ENCODE measurements around the gene MAST4.

MAST4 gene

DNA sequence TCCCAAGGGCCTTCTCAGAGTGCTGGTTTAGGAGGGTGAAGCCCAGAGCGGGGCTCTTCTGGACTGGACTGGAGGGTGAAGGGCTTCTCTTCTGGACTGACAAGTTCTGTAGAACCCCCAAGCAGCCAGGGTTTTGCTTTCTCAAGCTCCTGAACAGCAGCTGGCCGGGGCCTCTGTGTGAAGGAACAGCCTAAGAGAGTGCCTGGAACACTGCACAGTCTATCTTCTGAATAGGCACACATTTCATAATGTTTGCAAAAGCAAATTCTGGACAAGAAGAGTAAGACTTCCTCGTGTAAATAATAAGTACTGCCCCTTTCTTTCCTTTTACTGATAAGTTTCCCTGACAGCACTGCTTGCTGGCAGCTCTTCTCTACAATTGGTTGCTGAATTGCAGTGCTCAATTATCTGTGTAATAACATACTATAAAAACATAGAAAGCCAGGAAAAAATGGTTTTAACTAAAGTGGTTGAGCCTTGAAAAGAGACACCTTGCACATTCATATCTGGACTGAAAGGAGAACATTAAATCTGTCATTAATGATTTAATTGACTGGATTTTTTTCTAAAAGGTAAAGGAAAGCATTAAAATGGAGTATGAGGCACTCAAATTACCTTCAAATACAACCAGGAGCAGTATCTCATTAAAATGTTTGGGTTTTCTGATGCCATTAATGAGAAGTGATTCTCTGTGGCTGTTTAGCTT lies 20.5 kb downstream of the MAST4 start:
- Histone ChIP-seq H3K4me1 (no peaks in the 10 kb centered on the region), H3K9ac (no peak overlapping the region), H3K27ac (no peak overlapping the region), H2AFZ (no peak overlapping the region), H3K79me2 (no peaks in the 10 kb centered on the region), H3K36me3 (ENCODE audit: control insufficient read depth, insufficient read depth, low read length) (no peaks in the 10 kb centered on the region), H3K4me2 (ENCODE audit: low read length) (no peak overlapping the region), H3K27me3 (ENCODE audit: control insufficient read depth, insufficient read depth, low read length) (no peaks in the 10 kb centered on the region), H3K9me3 (ENCODE audit: control insufficient read depth, low read length) (no peaks in the 10 kb centered on the region), H3K4me3 (ENCODE audit: low read depth, low read length) (no peak overlapping the region)
- TF ChIP-seq, protein P1, sequence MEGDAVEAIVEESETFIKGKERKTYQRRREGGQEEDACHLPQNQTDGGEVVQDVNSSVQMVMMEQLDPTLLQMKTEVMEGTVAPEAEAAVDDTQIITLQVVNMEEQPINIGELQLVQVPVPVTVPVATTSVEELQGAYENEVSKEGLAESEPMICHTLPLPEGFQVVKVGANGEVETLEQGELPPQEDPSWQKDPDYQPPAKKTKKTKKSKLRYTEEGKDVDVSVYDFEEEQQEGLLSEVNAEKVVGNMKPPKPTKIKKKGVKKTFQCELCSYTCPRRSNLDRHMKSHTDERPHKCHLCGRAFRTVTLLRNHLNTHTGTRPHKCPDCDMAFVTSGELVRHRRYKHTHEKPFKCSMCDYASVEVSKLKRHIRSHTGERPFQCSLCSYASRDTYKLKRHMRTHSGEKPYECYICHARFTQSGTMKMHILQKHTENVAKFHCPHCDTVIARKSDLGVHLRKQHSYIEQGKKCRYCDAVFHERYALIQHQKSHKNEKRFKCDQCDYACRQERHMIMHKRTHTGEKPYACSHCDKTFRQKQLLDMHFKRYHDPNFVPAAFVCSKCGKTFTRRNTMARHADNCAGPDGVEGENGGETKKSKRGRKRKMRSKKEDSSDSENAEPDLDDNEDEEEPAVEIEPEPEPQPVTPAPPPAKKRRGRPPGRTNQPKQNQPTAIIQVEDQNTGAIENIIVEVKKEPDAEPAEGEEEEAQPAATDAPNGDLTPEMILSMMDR (IDR thresholded peaks at IDR 0.05) = no peak

DNA sequence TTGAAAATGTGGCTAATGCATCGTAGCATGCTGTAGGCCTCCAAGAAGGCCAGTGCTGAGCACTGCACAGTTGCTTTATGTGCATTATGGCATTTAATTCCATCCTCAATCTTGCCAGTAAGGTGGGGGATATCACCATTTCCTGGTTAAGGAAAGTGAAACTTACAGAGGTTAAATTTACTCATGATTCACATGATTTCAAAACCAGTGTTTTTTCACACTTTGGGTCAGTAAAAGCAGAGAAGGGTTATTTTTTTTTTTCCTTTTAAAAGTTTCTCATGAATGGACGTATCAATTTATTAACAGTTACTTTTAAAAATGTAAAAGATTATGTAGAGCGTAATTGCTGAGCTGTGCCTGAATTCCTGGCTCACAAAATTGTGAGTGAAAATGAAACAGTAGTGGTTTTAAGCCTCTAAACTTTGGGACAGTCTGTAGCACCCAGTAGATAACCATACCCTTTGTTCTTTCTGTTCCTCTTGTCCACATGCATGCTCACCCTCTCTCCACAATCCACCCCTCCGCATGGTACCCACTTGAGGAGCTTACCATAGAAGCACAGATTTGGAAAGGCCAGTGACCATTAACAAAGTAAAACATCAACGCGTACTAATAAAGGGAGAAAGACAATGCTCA lies 21.2 kb downstream of the MAST4 start:
- no peak overlapping the region for H3K27ac ChIP-seq
- H3K9me3 ChIP-seq (ENCODE audit: control insufficient read depth, low read length) = no peaks in the 10 kb centered on the region
- no peak overlapping the region for H2AFZ ChIP-seq
- H3K27me3 ChIP-seq (ENCODE audit: control insufficient read depth, insufficient read depth, low read length) = no peaks in the 10 kb centered on the region
- no peaks in the 10 kb centered on the region for H3K36me3 ChIP-seq (ENCODE audit: control insufficient read depth, insufficient read depth, low read length)
- no peak overlapping the region for H3K4me3 ChIP-seq (ENCODE audit: low read depth, low read length)
- no peak overlapping the region for H3K4me2 ChIP-seq (ENCODE audit: low read length)
- no peak overlapping the region for H3K9ac ChIP-seq
- H3K4me1 ChIP-seq = no peaks in the 10 kb centered on the region
- TF ChIP-seq, protein P1 (IDR thresholded peaks at IDR 0.05) = no peak
- H3K79me2 ChIP-seq = no peaks in the 10 kb centered on the region

DNA sequence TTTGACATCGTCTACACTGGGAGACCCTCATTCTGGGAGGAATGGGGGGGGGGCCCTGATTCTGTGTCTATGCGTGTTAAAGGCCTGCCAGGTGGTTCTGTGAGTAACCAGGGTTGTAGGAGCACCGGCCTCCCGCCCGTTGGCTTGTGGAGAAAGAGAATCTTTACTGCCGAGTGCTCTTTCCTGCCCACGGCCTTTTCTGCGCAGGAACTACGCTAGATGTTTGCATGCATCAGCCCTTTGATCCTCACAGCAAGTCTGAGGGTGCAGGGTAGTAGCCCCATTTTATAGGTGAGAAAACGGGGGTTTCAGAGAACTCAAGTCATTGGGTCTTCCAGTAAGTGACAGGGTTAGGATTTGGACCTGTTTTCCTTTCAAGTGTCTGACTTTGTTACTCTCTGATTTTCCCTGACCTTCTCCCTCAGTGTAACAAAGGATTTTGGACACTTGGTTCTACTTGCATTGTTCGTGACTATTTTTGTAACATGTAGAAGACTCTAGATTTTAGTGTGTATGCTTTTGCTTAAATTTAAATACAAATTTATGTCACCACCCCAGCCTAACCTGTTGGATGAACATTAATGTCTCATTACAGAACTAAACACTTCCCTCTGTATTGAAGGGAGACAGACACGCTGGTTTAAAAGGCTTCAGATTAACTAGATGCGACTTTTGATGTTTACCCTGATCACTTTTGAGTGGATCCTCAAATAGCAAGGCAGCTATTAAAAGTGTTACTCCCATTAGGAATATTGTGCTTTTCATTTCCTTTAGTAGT lies 22.0 kb downstream of the MAST4 start:
- Histone ChIP-seq H3K27me3 (ENCODE audit: control insufficient read depth, insufficient read depth, low read length) (no peaks in the 10 kb centered on the region), H3K4me2 (ENCODE audit: low read length) (no peak overlapping the region), H3K9me3 (ENCODE audit: control insufficient read depth, low read length) (no peaks in the 10 kb centered on the region), H3K9ac (no peak overlapping the region), H3K4me3 (ENCODE audit: low read depth, low read length) (no peak overlapping the region), H3K36me3 (ENCODE audit: control insufficient read depth, insufficient read depth, low read length) (no peaks in the 10 kb centered on the region), H3K4me1 (no peaks in the 10 kb centered on the region), H3K27ac (no peak overlapping the region), H2AFZ (no peak overlapping the region), H3K79me2 (no peaks in the 10 kb centered on the region)
- TF ChIP-seq, protein P1 (IDR thresholded peaks at IDR 0.05) = no peak

DNA sequence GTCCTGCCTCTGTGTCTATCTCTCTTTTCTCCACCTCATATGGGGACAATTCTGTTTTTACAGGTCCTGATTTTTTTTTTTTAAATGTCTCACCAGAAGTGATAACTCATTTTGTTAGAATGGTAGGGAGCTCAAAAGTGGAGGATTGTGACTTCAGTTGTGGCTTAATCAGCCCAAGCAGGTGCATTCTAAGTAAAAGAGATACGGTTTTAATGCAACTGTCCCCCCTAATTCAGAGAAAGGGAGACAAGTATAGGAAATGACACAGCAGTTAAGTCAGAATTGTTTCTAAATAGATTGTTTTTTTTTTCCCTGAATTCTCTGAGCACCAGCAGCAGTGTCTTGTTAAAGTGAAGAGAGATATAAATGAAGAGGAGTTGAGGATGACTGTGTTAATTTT lies 24.5 kb downstream of the MAST4 start:
- Histone ChIP-seq H3K27me3 (ENCODE audit: control insufficient read depth, insufficient read depth, low read length) (no peaks in the 10 kb centered on the region), H3K79me2 (no peaks in the 10 kb centered on the region), H3K9ac (no peak overlapping the region), H3K36me3 (ENCODE audit: control insufficient read depth, insufficient read depth, low read length) (no peaks in the 10 kb centered on the region), H2AFZ (no peak overlapping the region), H3K27ac (no peak overlapping the region), H3K4me3 (ENCODE audit: low read depth, low read length) (no peak overlapping the region), H3K9me3 (ENCODE audit: control insufficient read depth, low read length) (no peaks in the 10 kb centered on the region), H3K4me1 (no peaks in the 10 kb centered on the region), H3K4me2 (ENCODE audit: low read length) (no peak overlapping the region)
- TF ChIP-seq, protein P1 (IDR thresholded peaks at IDR 0.05) = no peak
